ENCODE measurements around the gene ARHGEF6. TPM values are rescaled to one million over a fixed set of nuclear protein-coding genes. Genes with fewer than 3 reads are reported as not detected.
A peak's percentile ranks its signal among the peaks of the same experiment; 100 is the strongest.

The ARHGEF6 gene
- total RNA-seq, 1 donor from 2014 or later, result 4.7 TPM

GRCh38 chrX:136728393-136728792, 52.3 kb downstream of the ARHGEF6 start:
- Histone ChIP-seq H3K27me3 (ENCODE audit: insufficient read depth, low read length) (no peaks in the 10 kb centered on the region), H3K9ac (ENCODE audit: low read length) (no peak overlapping the region), H3K27ac (ENCODE audit: low read depth, low read length) (no peak overlapping the region), H3K4me3 (ENCODE audit: insufficient read depth, low read depth, low read length) (no peak overlapping the region), H3K9me3 (ENCODE audit: insufficient read depth, low read depth, low read length) (no peaks in the 10 kb centered on the region), H3K4me1 (ENCODE audit: insufficient read depth, low read length) (no peaks in the 10 kb centered on the region), H3K36me3 (ENCODE audit: insufficient read depth, low read length) (no peaks in the 10 kb centered on the region), H4K20me1 (ENCODE audit: insufficient read depth, low read length) (no peaks in the 10 kb centered on the region), H3K4me2 (ENCODE audit: low read length) (no peak overlapping the region), H3K79me2 (ENCODE audit: insufficient read depth, low read length) (no peaks in the 10 kb centered on the region), H2AFZ (ENCODE audit: low read depth, low read length) (no peak overlapping the region)
- Mint-ChIP-seq H3K36me3 (ENCODE audit: low read depth, unreplicated experiment) (no peaks in the 10 kb centered on the region), H3K27me3 (ENCODE audit: low read depth, unreplicated experiment) (no peaks in the 10 kb centered on the region), H3K4me3 (ENCODE audit: unreplicated experiment) (no peak overlapping the region), H3K27ac (ENCODE audit: unreplicated experiment) (no peak overlapping the region), H3K9me3 (ENCODE audit: unreplicated experiment) (no peaks in the 10 kb centered on the region), H3K4me1 (ENCODE audit: low read depth, unreplicated experiment) (peaks cover 11% of the 10 kb centered on the region)
- no peak for DNase-seq (ENCODE audit: low read depth)
- peak; percentile 93 for FAIRE-seq
- TF ChIP-seq, protein P1, sequence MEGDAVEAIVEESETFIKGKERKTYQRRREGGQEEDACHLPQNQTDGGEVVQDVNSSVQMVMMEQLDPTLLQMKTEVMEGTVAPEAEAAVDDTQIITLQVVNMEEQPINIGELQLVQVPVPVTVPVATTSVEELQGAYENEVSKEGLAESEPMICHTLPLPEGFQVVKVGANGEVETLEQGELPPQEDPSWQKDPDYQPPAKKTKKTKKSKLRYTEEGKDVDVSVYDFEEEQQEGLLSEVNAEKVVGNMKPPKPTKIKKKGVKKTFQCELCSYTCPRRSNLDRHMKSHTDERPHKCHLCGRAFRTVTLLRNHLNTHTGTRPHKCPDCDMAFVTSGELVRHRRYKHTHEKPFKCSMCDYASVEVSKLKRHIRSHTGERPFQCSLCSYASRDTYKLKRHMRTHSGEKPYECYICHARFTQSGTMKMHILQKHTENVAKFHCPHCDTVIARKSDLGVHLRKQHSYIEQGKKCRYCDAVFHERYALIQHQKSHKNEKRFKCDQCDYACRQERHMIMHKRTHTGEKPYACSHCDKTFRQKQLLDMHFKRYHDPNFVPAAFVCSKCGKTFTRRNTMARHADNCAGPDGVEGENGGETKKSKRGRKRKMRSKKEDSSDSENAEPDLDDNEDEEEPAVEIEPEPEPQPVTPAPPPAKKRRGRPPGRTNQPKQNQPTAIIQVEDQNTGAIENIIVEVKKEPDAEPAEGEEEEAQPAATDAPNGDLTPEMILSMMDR (IDR thresholded peaks at IDR 0.05; ENCODE audit: insufficient read depth, low read depth, low read length), result no peak
- no peak for TF ChIP-seq EZH2 (IDR thresholded peaks at IDR 0.05; ENCODE audit: insufficient read depth, low read length)

- no peak overlapping the region for H3K4me2 ChIP-seq (ENCODE audit: low read length)
- H3K79me2 ChIP-seq (ENCODE audit: insufficient read depth, low read length), result no peaks in the 10 kb centered on the region
- no peak overlapping the region for H3K27ac ChIP-seq (ENCODE audit: low read depth, low read length)
- no peaks in the 10 kb centered on the region for H3K9me3 ChIP-seq (ENCODE audit: insufficient read depth, low read depth, low read length)
- FAIRE-seq (peak; percentile 73), DNase-seq (ENCODE audit: low read depth) (peak; percentile 54)
- H3K4me1 ChIP-seq (ENCODE audit: insufficient read depth, low read length), result no peaks in the 10 kb centered on the region
- Mint-ChIP-seq H3K27ac (ENCODE audit: unreplicated experiment) (peak overlapping the region; percentile 66), H3K36me3 (ENCODE audit: low read depth, unreplicated experiment) (no peaks in the 10 kb centered on the region), H3K4me3 (ENCODE audit: unreplicated experiment) (no peak overlapping the region), H3K9me3 (ENCODE audit: unreplicated experiment) (no peaks in the 10 kb centered on the region), H3K27me3 (ENCODE audit: low read depth, unreplicated experiment) (no peaks in the 10 kb centered on the region), H3K4me1 (ENCODE audit: low read depth, unreplicated experiment) (peaks cover 9% of the 10 kb centered on the region)
- no peak overlapping the region for H2AFZ ChIP-seq (ENCODE audit: low read depth, low read length)
- H3K9ac ChIP-seq (ENCODE audit: low read length), result no peak overlapping the region
- no peaks in the 10 kb centered on the region for H4K20me1 ChIP-seq (ENCODE audit: insufficient read depth, low read length)
- H3K36me3 ChIP-seq (ENCODE audit: insufficient read depth, low read length), result no peaks in the 10 kb centered on the region
- H3K4me3 ChIP-seq (ENCODE audit: insufficient read depth, low read depth, low read length), result no peak overlapping the region
- TF ChIP-seq EZH2 (IDR thresholded peaks at IDR 0.05; ENCODE audit: insufficient read depth, low read length), result no peak
- TF ChIP-seq, protein P1 (IDR thresholded peaks at IDR 0.05; ENCODE audit: insufficient read depth, low read depth, low read length), result no peak
- no peaks in the 10 kb centered on the region for H3K27me3 ChIP-seq (ENCODE audit: insufficient read depth, low read length)
Observed at GRCh38 chrX:136725441-136726104, 55.2 kb downstream of the ARHGEF6 start.

- Mint-ChIP-seq H3K36me3 (ENCODE audit: low read depth, unreplicated experiment) (no peaks in the 10 kb centered on the region), H3K4me1 (ENCODE audit: low read depth, unreplicated experiment) (no peaks in the 10 kb centered on the region), H3K27ac (ENCODE audit: unreplicated experiment) (no peak overlapping the region), H3K27me3 (ENCODE audit: low read depth, unreplicated experiment) (no peaks in the 10 kb centered on the region), H3K9me3 (ENCODE audit: unreplicated experiment) (no peaks in the 10 kb centered on the region), H3K4me3 (ENCODE audit: unreplicated experiment) (no peak overlapping the region)
- FAIRE-seq (peak; percentile 9), DNase-seq (ENCODE audit: low read depth) (no peak)
- Histone ChIP-seq H3K4me2 (ENCODE audit: low read length) (no peak overlapping the region), H3K27ac (ENCODE audit: low read depth, low read length) (no peak overlapping the region), H3K9me3 (ENCODE audit: insufficient read depth, low read depth, low read length) (no peaks in the 10 kb centered on the region), H4K20me1 (ENCODE audit: insufficient read depth, low read length) (no peaks in the 10 kb centered on the region), H3K9ac (ENCODE audit: low read length) (no peak overlapping the region), H3K4me1 (ENCODE audit: insufficient read depth, low read length) (no peaks in the 10 kb centered on the region), H3K79me2 (ENCODE audit: insufficient read depth, low read length) (no peaks in the 10 kb centered on the region), H3K36me3 (ENCODE audit: insufficient read depth, low read length) (no peaks in the 10 kb centered on the region), H3K4me3 (ENCODE audit: insufficient read depth, low read depth, low read length) (no peak overlapping the region), H3K27me3 (ENCODE audit: insufficient read depth, low read length) (no peaks in the 10 kb centered on the region), H2AFZ (ENCODE audit: low read depth, low read length) (no peak overlapping the region)
- TF ChIP-seq, protein P1 (IDR thresholded peaks at IDR 0.05; ENCODE audit: insufficient read depth, low read depth, low read length), result no peak
- no peak for TF ChIP-seq EZH2 (IDR thresholded peaks at IDR 0.05; ENCODE audit: insufficient read depth, low read length)
Observed at GRCh38 chrX:136718091-136718490, 62.6 kb downstream of the ARHGEF6 start.

All from astrocyte (in vitro differentiated cells and primary cell).